ENCODE results near the gene MRPS14. TPM values are rescaled to one million over a fixed set of nuclear protein-coding genes. Genes with fewer than 3 reads are reported as not detected.

The MRPS14 gene
- total and polyA plus RNA-seq, 9 of the 15 experiments (the other 6 are each of a cell fraction or from before 2014, with no cell fraction given) = 38.1 to 231 (median 54.9) TPM

DNA sequence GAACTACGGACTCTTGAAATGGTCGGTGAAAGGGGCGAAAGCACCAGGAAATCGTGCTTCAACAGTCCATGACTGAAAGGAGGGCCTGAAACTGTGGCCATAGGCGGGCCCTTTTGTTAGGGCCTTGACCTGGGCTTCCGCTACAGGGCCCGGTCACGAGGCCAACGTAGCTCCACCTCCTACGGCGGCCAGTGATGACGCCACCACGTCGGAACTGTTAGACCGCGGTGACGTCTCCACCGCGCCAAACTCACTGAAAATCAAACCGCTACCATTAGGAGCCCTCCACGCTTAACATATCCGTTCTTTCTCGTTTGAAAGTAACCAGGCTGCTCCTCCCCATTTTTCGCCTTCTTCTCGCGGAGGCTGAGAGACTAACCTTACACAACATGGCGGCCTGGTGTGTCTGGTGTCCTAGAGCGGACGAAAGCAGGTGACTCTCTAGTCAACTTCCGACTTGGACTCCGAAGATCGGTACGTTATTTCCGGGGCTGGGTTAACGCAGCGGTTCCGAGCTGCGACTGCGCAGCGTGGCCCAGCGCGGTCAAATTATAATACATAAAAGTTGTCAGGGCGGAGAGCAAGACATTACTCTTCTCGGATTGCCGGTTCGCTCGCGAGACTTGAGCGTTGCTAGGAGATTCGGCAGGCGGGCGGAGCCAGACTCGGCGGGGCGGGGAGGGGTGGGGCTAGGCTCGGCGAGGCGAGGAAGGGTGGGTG is 23.8 kb downstream of the MRPS14 start (continued):
- TF ChIP-seq, protein P1, sequence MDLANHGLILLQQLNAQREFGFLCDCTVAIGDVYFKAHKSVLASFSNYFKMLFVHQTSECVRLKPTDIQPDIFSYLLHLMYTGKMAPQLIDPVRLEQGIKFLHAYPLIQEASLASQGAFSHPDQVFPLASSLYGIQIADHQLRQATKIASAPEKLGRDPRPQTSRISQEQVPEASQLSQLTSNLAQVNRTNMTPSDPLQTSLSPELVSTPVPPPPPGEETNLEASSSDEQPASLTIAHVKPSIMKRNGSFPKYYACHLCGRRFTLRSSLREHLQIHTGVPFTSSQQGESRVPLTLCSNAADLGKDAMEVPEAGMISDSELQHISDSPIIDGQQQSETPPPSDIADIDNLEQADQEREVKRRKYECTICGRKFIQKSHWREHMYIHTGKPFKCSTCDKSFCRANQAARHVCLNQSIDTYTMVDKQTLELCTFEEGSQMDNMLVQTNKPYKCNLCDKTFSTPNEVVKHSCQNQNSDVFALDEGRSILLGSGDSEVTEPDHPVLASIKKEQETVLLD (IDR thresholded peaks at IDR 0.05) = peak; percentile 97
- no peak for TF ChIP-seq TFAM (CRISPR knock-in tag; conservative IDR thresholded peaks at IDR 0.05)
- no peak for TF ChIP-seq ZFP30 (CRISPR knock-in tag; IDR thresholded peaks at IDR 0.05; ENCODE audit: borderline replicate concordance)
- TF ChIP-seq EGR1 (conservative IDR thresholded peaks at IDR 0.05) = no peak; the same call in 1 of the 2 replicates
- peak; percentile 89 to 97 (median 95); a peak in 5 of 6 replicates for TF ChIP-seq ZBTB11 (CRISPR knock-in tag; IDR thresholded peaks at IDR 0.05)
- TF ChIP-seq, protein P2, sequence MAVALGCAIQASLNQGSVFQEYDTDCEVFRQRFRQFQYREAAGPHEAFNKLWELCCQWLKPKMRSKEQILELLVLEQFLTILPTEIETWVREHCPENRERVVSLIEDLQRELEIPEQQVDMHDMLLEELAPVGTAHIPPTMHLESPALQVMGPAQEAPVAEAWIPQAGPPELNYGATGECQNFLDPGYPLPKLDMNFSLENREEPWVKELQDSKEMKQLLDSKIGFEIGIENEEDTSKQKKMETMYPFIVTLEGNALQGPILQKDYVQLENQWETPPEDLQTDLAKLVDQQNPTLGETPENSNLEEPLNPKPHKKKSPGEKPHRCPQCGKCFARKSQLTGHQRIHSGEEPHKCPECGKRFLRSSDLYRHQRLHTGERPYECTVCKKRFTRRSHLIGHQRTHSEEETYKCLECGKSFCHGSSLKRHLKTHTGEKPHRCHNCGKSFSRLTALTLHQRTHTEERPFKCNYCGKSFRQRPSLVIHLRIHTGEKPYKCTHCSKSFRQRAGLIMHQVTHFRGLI (CRISPR knock-in tag; IDR thresholded peaks at IDR 0.05) = no peak
- TF ChIP-seq, protein P3, sequence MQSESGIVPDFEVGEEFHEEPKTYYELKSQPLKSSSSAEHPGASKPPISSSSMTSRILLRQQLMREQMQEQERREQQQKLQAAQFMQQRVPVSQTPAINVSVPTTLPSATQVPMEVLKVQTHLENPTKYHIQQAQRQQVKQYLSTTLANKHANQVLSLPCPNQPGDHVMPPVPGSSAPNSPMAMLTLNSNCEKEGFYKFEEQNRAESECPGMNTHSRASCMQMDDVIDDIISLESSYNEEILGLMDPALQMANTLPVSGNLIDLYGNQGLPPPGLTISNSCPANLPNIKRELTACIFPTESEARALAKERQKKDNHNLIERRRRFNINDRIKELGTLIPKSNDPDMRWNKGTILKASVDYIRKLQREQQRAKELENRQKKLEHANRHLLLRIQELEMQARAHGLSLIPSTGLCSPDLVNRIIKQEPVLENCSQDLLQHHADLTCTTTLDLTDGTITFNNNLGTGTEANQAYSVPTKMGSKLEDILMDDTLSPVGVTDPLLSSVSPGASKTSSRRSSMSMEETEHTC (IDR thresholded peaks at IDR 0.05) = peak; percentile 96
- peak; percentile 62 for TF ChIP-seq NFIC (IDR thresholded peaks at IDR 0.05)
- TF ChIP-seq CLOCK (CRISPR knock-in tag; IDR thresholded peaks at IDR 0.05; ENCODE audit: borderline replicate concordance) = no peak
- TF ChIP-seq, protein P4, sequence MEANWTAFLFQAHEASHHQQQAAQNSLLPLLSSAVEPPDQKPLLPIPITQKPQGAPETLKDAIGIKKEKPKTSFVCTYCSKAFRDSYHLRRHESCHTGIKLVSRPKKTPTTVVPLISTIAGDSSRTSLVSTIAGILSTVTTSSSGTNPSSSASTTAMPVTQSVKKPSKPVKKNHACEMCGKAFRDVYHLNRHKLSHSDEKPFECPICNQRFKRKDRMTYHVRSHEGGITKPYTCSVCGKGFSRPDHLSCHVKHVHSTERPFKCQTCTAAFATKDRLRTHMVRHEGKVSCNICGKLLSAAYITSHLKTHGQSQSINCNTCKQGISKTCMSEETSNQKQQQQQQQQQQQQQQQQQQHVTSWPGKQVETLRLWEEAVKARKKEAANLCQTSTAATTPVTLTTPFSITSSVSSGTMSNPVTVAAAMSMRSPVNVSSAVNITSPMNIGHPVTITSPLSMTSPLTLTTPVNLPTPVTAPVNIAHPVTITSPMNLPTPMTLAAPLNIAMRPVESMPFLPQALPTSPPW (CRISPR knock-in tag; IDR thresholded peaks at IDR 0.05) = peak; percentile 8; the same call in 1 of the 2 replicates
- no peak for TF ChIP-seq PHB (CRISPR knock-in tag; IDR thresholded peaks at IDR 0.05)
- peak; percentile 95 for TF ChIP-seq CHD2 (IDR thresholded peaks at IDR 0.05; ENCODE audit: low read depth, low read length)
- TF ChIP-seq POLR2AphosphoS2 (IDR thresholded peaks at IDR 0.05; ENCODE audit: low read length) = peak; percentile 92
- TF ChIP-seq ZNF644 (tag; IDR thresholded peaks at IDR 0.05; ENCODE audit: low read depth) = peak; percentile 51

Data from K562 (cell line).